Right cardiac atrium (tissue), 5 donors: ENCODE measurements around the gene TSPAN9. TPM values are rescaled to one million over a fixed set of nuclear protein-coding genes. Genes with fewer than 3 reads are reported as not detected.

Source experiments
- ATAC-seq, 2 donors: fragments of 200-7000 bp; cut with Tn5 transposase; one replicate each; pipeline versions ENCODE4 v1.8.0 to v1.9.1; 2020; ENCODE audit warnings: moderate library complexity in 2 of 2, mild to moderate bottlenecking in 1 of 2
- DNase-seq, 3 donors: peaks; one replicate each; pipeline ENCODE4 v3.0.0-alpha.2; 2020
- H3K27ac ChIP-seq: one replicate; pipeline ENCODE4 v1.5.1; 2013; ENCODE audit warnings: mild to moderate bottlenecking, low read length, control low read depth, moderate library complexity
- H3K27me3 ChIP-seq: one replicate; pipeline ENCODE4 v1.6.1; 2013; ENCODE audit not compliant: control insufficient read depth, insufficient read depth
- H3K4me1 ChIP-seq: one replicate; pipeline ENCODE4 v1.6.1; 2013; ENCODE audit warnings: low read length; ENCODE audit not compliant: control insufficient read depth, insufficient read depth
- H3K4me3 ChIP-seq: one replicate; pipeline ENCODE4 v1.5.1; 2013; ENCODE audit warnings: low read length, control low read depth
- H3K9me3 ChIP-seq: one replicate; pipeline ENCODE4 v1.6.1; 2013; ENCODE audit warnings: low read length; ENCODE audit not compliant: control insufficient read depth
- WGBS: extraction: QIAGEN DNeasy Blood & Tissue Kit; methylation state at CpG from one replicate; pipeline ENCODE4 v1.1.7; 2013; 5-methylcytosine and 5-hydroxymethylcytosine counted together
- intact Hi-C, 4 donors: fragments of 100-400 bp; cut with DNase I; formaldehyde crosslinking; loops; one replicate each; pipeline versions ENCODE4 v1.11.0 to v1.14.0; 2022 to 2023
- polyA plus RNA-seq: library from polyadenylated mRNA; stranded (reverse); fragments of 200-250 nt; gene quantifications from one replicate; pipeline ENCODE4 v1.2.3, GENCODE V29; 2013
- total RNA-seq, 4 donors: library from RNA; stranded (reverse); fragmentation: NEBNext Ultra II Directional; extraction: Animal tissue kit (Norgen Biotek cat#: 25700); gene quantifications; one replicate each; pipeline ENCODE4 v1.2.1, GENCODE V29; 2021
- donor health status: healthy with polysubstance abuse.
- donor health status: DM: no; HTN: yes; CAD: no.
- donor health status: DM: no; HTN: no; CAD: no.
- donor health status: DM: no; HTN: yes; CAD: no; lungs with severe emphysema.
- donor health status: DM: yes; HTN: yes; CAD: no.

The TSPAN9 gene
- total and polyA plus RNA-seq, 5 donors = 121 to 184 (median 161) TPM

DNA sequence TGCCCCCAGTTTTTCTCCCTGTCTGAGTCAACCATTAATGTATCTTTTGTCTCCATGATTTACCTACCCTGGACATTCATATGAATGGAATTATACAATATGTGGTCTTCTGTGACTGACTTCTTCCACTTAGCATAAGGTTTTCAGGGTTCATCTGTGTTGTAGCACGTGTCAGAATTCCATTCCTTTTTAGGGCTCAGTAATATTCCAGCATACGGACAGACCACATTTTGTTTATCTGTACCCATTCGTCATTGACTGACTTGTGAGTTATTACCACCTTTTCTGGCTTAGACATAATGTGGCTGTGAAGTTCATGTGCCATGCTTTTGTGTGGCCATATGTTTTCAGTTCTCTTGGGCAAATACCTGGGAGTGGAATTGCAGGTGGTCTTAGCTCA is 37.9 kb downstream of the TSPAN9 start:
- Histone ChIP-seq H3K9me3 (no peaks in the 10 kb centered on the region), H3K27ac (no peak overlapping the region), H3K27me3 (no peaks in the 10 kb centered on the region), H3K4me3 (no peak overlapping the region), H3K4me1 (peaks cover 16% of the 10 kb centered on the region)
- WGBS = 97% methylated on average over 3 of the region's 3 CpGs
- DNase-seq = no peak
- intact Hi-C loops = no loop called here
- no peak for ATAC-seq

- H3K9me3 ChIP-seq = no peaks in the 10 kb centered on the region
- H3K27ac ChIP-seq = peak overlapping the region; percentile 49
- peak; percentile 20 to 57 for ATAC-seq
- intact Hi-C loops = no loop called here
- H3K4me1 ChIP-seq = peaks cover 26% of the 10 kb centered on the region
- 46% methylated on average over 19 of the region's 19 CpGs for WGBS
- no peak overlapping the region for H3K4me3 ChIP-seq
- peak in 1 of 3 donors; percentile 68 for DNase-seq
- H3K27me3 ChIP-seq = no peaks in the 10 kb centered on the region
Observed at GRCh38 chr12:3116106-3116844, 39.1 kb downstream of the TSPAN9 start.

GRCh38 chr12:3117144-3117581 is 40.0 kb downstream of the TSPAN9 start:
- WGBS = 21% methylated on average over 10 of the region's 10 CpGs
- DNase-seq (peak in 1 of 3 donors; percentile 51), ATAC-seq (peak; percentile 66 to 90)
- Histone ChIP-seq H3K27ac (peak overlapping the region; percentile 83), H3K27me3 (no peaks in the 10 kb centered on the region), H3K9me3 (no peaks in the 10 kb centered on the region), H3K4me3 (no peak overlapping the region), H3K4me1 (peaks cover 26% of the 10 kb centered on the region)
- intact Hi-C loops = no loop called here

DNA sequence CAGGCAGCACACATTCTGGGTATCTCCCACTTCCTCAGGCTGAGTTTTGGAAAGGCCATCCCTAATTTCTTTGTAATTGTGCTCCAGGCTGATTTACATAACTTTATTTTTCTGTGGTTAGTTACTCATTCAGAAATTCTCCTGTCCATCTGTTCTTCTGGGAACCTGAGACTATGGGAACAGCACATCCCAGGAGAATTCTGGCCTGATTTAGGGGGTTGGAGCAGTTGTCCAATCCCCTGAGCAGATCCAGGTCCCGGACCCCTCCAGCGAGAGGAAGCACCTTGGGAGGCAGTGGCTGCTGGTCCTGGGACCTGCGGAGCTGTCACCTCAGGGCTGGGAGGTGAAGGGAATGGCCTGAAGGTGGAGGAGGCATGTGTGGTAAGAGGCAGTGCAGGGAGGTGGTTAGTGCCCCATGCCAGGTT is 40.4 kb downstream of the TSPAN9 start:
- 67% methylated on average over 3 of the region's 3 CpGs for WGBS
- Histone ChIP-seq H3K4me3 (no peak overlapping the region), H3K9me3 (no peaks in the 10 kb centered on the region), H3K27me3 (no peaks in the 10 kb centered on the region), H3K27ac (peak overlapping the region; percentile 83), H3K4me1 (peaks cover 26% of the 10 kb centered on the region)
- DNase-seq (no peak), ATAC-seq (peak in 1 of 2 donors; percentile 1)
- intact Hi-C loops = no loop called here

DNA sequence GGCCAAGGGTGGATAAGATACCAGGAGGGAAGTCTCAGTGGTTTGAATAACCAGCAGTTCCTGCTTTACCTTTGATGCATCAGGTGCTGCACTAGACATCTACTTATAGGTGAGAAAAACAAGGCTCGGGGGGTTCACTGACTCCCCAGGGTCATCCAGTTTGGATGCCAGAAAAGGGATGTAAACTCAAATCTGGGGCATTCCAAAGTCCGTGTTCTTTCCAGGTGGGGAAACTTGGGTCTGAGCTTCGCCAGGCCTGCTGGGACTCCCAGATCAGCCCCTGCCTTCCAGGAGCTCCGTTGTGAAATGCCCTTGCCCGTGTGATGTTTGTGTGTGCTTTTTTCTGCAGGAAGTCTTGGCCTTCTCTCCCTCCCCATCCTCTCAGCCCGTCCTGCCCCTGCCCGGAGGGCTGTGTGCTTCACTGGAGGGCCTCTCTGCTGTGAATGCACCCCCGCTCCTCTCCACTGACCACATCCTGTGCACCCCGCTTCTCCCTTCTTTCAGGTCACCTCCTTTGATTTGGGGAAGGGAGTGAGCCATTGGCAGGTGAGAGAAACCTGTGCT is 42.1 kb downstream of the TSPAN9 start:
- ATAC-seq (no peak), DNase-seq (no peak)
- Histone ChIP-seq H3K9me3 (no peaks in the 10 kb centered on the region), H3K4me1 (peaks cover 36% of the 10 kb centered on the region), H3K27me3 (no peaks in the 10 kb centered on the region), H3K27ac (peak overlapping the region; percentile 64), H3K4me3 (no peak overlapping the region)
- WGBS = 54% methylated on average over 9 of the region's 9 CpGs
- intact Hi-C loops = no loop called here

- WGBS = 21% methylated on average over 17 of the region's 17 CpGs
- no peak overlapping the region for H3K4me3 ChIP-seq
- no peaks in the 10 kb centered on the region for H3K9me3 ChIP-seq
- peak; percentile 31 to 69 for ATAC-seq
- DNase-seq = peak; percentile 73 to 85 (median 85)
- peak overlapping the region; percentile 64 for H3K27ac ChIP-seq
- H3K4me1 ChIP-seq = peaks cover 36% of the 10 kb centered on the region
- no peaks in the 10 kb centered on the region for H3K27me3 ChIP-seq
- intact Hi-C loops = loop anchor here in 1 of 4 donors (5.0 kb wide), 1 partner anchor 43 kb away; the partner anchor contains the start of gene TSPAN9
Observed at GRCh38 chr12:3119756-3120601, 42.8 kb downstream of the TSPAN9 start.

DNA sequence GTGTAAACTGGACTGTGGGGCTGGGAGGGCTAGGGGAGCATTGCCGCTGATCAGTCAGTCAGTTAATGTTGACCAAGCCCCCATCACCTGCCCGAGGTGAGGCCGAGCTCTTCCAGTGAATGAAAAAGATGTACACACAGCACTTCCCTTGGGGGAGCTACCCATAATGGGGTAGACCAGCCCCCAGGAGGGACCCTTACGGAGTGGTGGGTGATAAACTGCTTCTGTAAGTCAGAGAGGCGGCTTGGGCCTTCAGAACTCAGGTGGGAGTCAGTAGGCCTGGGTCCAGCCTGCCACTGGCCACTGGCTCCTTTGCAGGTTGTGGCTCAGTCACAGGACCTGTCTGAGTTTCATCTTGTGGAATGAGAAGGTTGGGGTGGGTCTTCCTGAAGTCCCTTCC is 43.5 kb downstream of the TSPAN9 start:
- H3K27me3 ChIP-seq = no peaks in the 10 kb centered on the region
- intact Hi-C loops = loop anchor here in 1 of 4 donors (5.0 kb wide), 1 partner anchor 43 kb away; the partner anchor contains the start of gene TSPAN9
- no peaks in the 10 kb centered on the region for H3K9me3 ChIP-seq
- peak overlapping the region; percentile 64 for H3K27ac ChIP-seq
- H3K4me1 ChIP-seq = peaks cover 36% of the 10 kb centered on the region
- ATAC-seq (no peak), DNase-seq (no peak)
- 95% methylated on average over 5 of the region's 5 CpGs for WGBS
- H3K4me3 ChIP-seq = no peak overlapping the region

DNA sequence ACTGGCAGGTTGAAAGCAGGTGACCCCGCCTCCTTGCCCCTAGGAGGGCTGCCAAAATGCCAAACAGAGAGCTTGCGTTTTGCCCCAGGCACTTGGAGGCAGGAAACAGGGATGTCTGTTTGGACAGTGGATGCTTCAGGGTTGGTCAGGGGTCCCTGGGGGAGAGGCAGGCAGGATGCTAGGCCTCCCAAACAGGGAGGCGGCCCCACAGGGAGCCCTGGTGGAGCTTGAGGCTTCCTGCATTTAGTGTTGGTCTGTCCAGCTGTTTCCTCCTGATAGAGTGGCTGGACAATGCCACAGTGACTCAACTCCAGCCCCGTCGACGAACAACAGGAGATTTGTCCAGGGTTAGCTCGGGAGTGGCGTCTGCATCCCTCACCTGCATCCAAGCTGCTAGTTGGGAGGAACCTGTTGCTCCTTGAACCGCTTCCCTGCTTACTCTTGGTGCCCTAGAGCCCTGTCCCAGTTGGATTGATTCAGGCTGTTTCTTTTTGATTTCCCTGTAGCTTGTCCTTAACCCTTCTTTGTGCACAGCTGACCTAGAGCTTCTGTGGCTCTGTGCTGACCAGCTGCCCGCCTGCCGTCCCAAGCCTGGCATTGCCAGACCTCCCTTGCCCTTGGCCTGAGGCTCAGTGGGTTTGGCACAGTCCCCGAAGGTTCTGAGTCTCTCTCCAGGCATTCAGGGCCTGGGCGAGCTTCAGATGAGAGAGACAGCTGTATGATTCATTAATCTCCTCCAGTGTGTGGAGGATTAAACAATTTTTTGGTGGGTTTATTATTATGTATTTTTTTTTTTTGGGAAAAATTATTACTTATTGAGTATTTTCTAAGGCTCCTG is 45.9 kb downstream of the TSPAN9 start:
- intact Hi-C loops = loop anchor here in 1 of 4 donors (5.0 kb wide), 1 partner anchor 46 kb away; the partner anchor contains the start of gene TSPAN9
- 40% methylated on average over 13 of the region's 13 CpGs for WGBS
- Histone ChIP-seq H3K27ac (peak overlapping the region; percentile 72), H3K9me3 (no peaks in the 10 kb centered on the region), H3K4me3 (no peak overlapping the region), H3K4me1 (peaks cover 32% of the 10 kb centered on the region), H3K27me3 (no peaks in the 10 kb centered on the region)
- peak; percentile 72 to 83 (median 82) for DNase-seq
- ATAC-seq = peak; percentile 76 to 93

DNA sequence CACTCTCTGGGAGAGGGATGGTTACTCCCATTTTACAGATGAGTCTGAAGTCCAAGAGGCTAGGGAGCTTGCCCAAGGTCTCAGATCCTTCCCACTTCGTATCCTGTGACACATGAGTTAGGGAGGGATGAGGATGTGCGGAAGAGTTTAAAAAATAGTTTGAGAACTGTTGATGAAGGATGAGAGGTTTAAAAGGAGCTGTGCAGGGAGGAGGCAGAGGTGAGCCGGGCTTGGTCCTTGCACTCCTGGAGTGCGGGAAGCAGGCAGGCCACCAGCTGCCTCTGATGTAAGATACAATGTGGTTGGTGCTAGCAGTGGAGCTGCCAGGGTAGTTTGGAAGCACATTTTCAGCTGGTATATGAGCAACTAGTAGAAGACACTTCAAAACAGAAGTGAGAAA is 46.5 kb downstream of the TSPAN9 start:
- Histone ChIP-seq H3K27me3 (no peaks in the 10 kb centered on the region), H3K4me1 (peaks cover 32% of the 10 kb centered on the region), H3K9me3 (no peaks in the 10 kb centered on the region), H3K4me3 (no peak overlapping the region), H3K27ac (peak overlapping the region; percentile 75)
- DNase-seq (no peak), ATAC-seq (no peak)
- WGBS = 50% methylated on average over 4 of the region's 4 CpGs
- intact Hi-C loops = loop anchor here in 1 of 4 donors (5.0 kb wide), 1 partner anchor 46 kb away; the partner anchor contains the start of gene TSPAN9

DNA sequence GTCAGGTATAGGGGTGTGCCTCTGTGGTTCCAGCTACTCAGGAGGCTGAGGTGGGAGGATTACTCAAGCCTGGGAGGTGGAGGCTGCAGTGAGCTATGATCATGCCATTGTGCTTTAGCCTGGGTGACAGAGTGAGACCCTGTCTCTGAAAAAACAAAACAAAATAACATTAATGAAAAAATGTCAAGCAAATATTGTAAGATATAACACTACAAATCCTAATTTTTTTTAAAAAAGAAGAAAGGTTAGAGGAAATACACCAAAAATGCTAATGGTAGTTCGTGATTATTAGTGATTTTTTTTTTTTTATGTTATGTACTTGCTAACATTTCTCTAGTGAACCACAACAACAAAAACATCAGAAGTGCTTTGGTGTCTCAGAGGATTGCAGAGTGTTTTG is 47.7 kb downstream of the TSPAN9 start:
- Histone ChIP-seq H3K9me3 (no peaks in the 10 kb centered on the region), H3K27ac (no peak overlapping the region)
- WGBS = 95% methylated on average over 1 of the region's 1 CpG

More for the DNA sequence above, 47.7 kb downstream of the TSPAN9 start:
- intact Hi-C loops = loop anchor here in 1 of 4 donors (5.0 kb wide), 1 partner anchor 48 kb away; the partner anchor contains the start of gene TSPAN9
- ATAC-seq = no peak
- Histone ChIP-seq H3K4me1 (peaks cover 22% of the 10 kb centered on the region), H3K27me3 (no peaks in the 10 kb centered on the region), H3K4me3 (no peak overlapping the region)
- DNase-seq = no peak
